ENCODE data around the gene SERPINB12. TPM values are rescaled to one million over a fixed set of nuclear protein-coding genes. Genes with fewer than 3 reads are reported as not detected.

SERPINB12 gene
- total and polyA plus RNA-seq, 10 of the 15 experiments (the other 5 are each of a cell fraction or from before 2014, with no cell fraction given), result not detected

- TF ChIP-seq BCL3 (IDR thresholded peaks at IDR 0.05; ENCODE audit: borderline replicate concordance, insufficient read depth, low read depth, low read length, poor library complexity, severe bottlenecking) (no peak), MLLT1 (IDR thresholded peaks at IDR 0.05) (no peak), PAX8 (IDR thresholded peaks at IDR 0.05) (no peak), YBX1 (IDR thresholded peaks at IDR 0.05) (no peak), JUND (IDR thresholded peaks at IDR 0.05; ENCODE audit: low read depth, low read length) (no peak), NFXL1 (IDR thresholded peaks at IDR 0.05; ENCODE audit: borderline replicate concordance) (no peak), RELB (IDR thresholded peaks at IDR 0.05; ENCODE audit: low read depth) (peak; percentile 34; the same call in 1 of the 2 replicates), TAF1 (IDR thresholded peaks at IDR 0.05; ENCODE audit: borderline replicate concordance, low read depth, low read length) (no peak), IKZF1 (conservative IDR thresholded peaks at IDR 0.05) (peak; percentile 70), LARP7 (IDR thresholded peaks at IDR 0.05) (no peak), CTCF (IDR thresholded peaks at IDR 0.05 in 2 of 3, conservative IDR thresholded peaks at IDR 0.05 in 1 of 3; ENCODE audit: control insufficient read depth in 2 of 3, extremely low read depth in 1 of 3, insufficient read depth in 1 of 3, low read depth in 3 of 3, low read length in 3 of 3) (no peak), ATF7 (IDR thresholded peaks at IDR 0.05; ENCODE audit: low read depth) (no peak), ZZZ3 (IDR thresholded peaks at IDR 0.05; ENCODE audit: control insufficient read depth, insufficient read length, low read depth) (no peak), ZBTB33 (IDR thresholded peaks at IDR 0.05) (no peak), MAX (IDR thresholded peaks at IDR 0.05; ENCODE audit: low read depth, low read length) (no peak), MXI1 (IDR thresholded peaks at IDR 0.05; ENCODE audit: low read depth, low read length) (no peak), EED (IDR thresholded peaks at IDR 0.05; ENCODE audit: low read depth) (peak; percentile 70; the same call in 1 of the 2 replicates), E2F4 (IDR thresholded peaks at IDR 0.05; ENCODE audit: low read depth, low read length) (no peak), POLR2A (IDR thresholded peaks at IDR 0.05; ENCODE audit: low read depth, low read length) (no peak), ASH2L (IDR thresholded peaks at IDR 0.05; ENCODE audit: borderline replicate concordance, low read depth) (no peak), CHD2 (IDR thresholded peaks at IDR 0.05; ENCODE audit: borderline replicate concordance, low read depth, low read length) (no peak), CREM (IDR thresholded peaks at IDR 0.05; ENCODE audit: low read depth) (no peak), NFIC (IDR thresholded peaks at IDR 0.05; ENCODE audit: low read depth, low read length) (no peak)
These were observed 20.1 kb downstream of the SERPINB12 start (continued) for GRCh38 chr18:63562284-63562683.

All from GM12878 (cell line).